OCI-LY7 (cell line): ENCODE data around the gene FBXO42. TPM values are rescaled to one million over a fixed set of nuclear protein-coding genes. Genes with fewer than 3 reads are reported as not detected.
"Not testable (repeated sequence)": the region's sequence is repeated elsewhere in the genome, so short reads cannot be mapped to it uniquely, and the experiment has no call there.

Experiments used
- BruUV-seq: library from RNA; stranded (reverse); fragments of 400-500 nt; replicated peaks from 2 replicates; lab custom pipeline; 2021; lab: Mats Ljungman, UMichigan
- CTCF ChIA-PET: fragments of 300-600 bp; sonication (Branson Sonifier 250); formaldehyde crosslinking; loops from one replicate; lab custom pipeline; 2022; ENCODE audit warnings: antibody characterized with exemption; ENCODE audit not compliant: unreplicated experiment; lab: Charles Lee
- POLR2A ChIA-PET: fragments of 300-600 bp; sonication (Branson Sonifier 250); formaldehyde crosslinking; loops from one replicate; lab custom pipeline; 2022; ENCODE audit warnings: antibody characterized with exemption; lab: Charles Lee
- DNase-seq: peaks from one replicate; pipeline ENCODE4 v3.0.0-alpha.2; 2015; ENCODE audit warnings: low spot score
- H2AFZ ChIP-seq: fragments of 200-600 bp; sonication (generic), shearing (Covaris generic); 2 replicates; pipeline ENCODE4 v1.6.1; 2014; ENCODE audit warnings: mild to moderate bottlenecking, antibody characterized with exemption, low read length, moderate library complexity
- H3K27ac ChIP-seq: fragments of 200-600 bp; sonication (generic); 2 replicates; pipeline ENCODE4 v1.5.1; 2014; ENCODE audit warnings: mixed run types, low read depth, mild to moderate bottlenecking, moderate library complexity, low read length, inconsistent platforms; ENCODE audit not compliant: poor library complexity, severe bottlenecking
- H3K36me3 ChIP-seq: fragments of 200-600 bp; sonication (generic); 2 replicates; pipeline ENCODE4 v1.6.1; 2014; ENCODE audit warnings: mild to moderate bottlenecking, antibody characterized with exemption, low read length, moderate library complexity, mixed read lengths; ENCODE audit not compliant: insufficient read depth
- H3K4me1 ChIP-seq: fragments of 200-600 bp; sonication (generic); 2 replicates; pipeline ENCODE4 v1.5.1; 2014; ENCODE audit warnings: mild to moderate bottlenecking, low read length; ENCODE audit not compliant: insufficient read depth, poor library complexity, severe bottlenecking
- H3K4me2 ChIP-seq: fragments of 200-600 bp; sonication (generic); 2 replicates; pipeline ENCODE4 v1.6.1; 2014; ENCODE audit warnings: mild to moderate bottlenecking, low read length
- H3K4me3 ChIP-seq: fragments of 200-600 bp; sonication (generic); 2 replicates; pipeline ENCODE4 v1.5.1; 2014; ENCODE audit warnings: mild to moderate bottlenecking, low read depth, low read length; ENCODE audit not compliant: poor library complexity, severe bottlenecking
- H3K79me2 ChIP-seq: fragments of 200-600 bp; sonication (generic); 2 replicates; pipeline ENCODE4 v1.6.1; 2016; ENCODE audit warnings: low read depth, mild to moderate bottlenecking, low read length, moderate library complexity, mixed read lengths; ENCODE audit not compliant: insufficient read depth
- H3K9me2 ChIP-seq: fragments of 200-600 bp; sonication (generic); 2 replicates; pipeline ENCODE4 v1.6.1; 2016; ENCODE audit warnings: mild to moderate bottlenecking, low read length, mixed read lengths; ENCODE audit not compliant: insufficient read depth
- H3K9me3 ChIP-seq: fragments of 200-600 bp; sonication (generic); 2 replicates; pipeline ENCODE4 v1.6.1; 2014; ENCODE audit warnings: mild to moderate bottlenecking, mixed run types, low read length, mixed read lengths
- H4K20me1 ChIP-seq: fragments of 200-600 bp; sonication (generic); 2 replicates; pipeline ENCODE4 v1.6.1; 2014; ENCODE audit warnings: mild to moderate bottlenecking, antibody characterized with exemption, low read length, moderate library complexity, mixed read lengths; ENCODE audit not compliant: insufficient read depth
- EZH2phosphoT487 ChIP-seq: fragments of 200-600 bp; sonication (generic); IDR thresholded peaks from 2 replicates; pipeline ENCODE4 v1.6.1; 2018; ENCODE audit warnings: low read depth, borderline replicate concordance, mild to moderate bottlenecking, mixed run types, antibody characterized with exemption, low read length, moderate library complexity, mixed read lengths
- intact Hi-C: fragments of 100-400 bp; cut with micrococcal nuclease; formaldehyde crosslinking; loops from one replicate; pipeline ENCODE4 v1.10.0; 2022; ENCODE audit not compliant: unreplicated experiment
- total RNA-seq, 2 experiments: library from RNA; depleted of rRNA in 1 of 2; stranded (reverse); fragments of >200 nt in 1 of 2; shearing (Covaris generic) in 1 of 2; gene quantifications; 2 replicates each; pipeline ENCODE4 v1.2.3, GENCODE V29; 2014 to 2022
- TF ChIP-seq, protein P1 (sequence below): fragments of 200-600 bp; sonication (generic); conservative IDR thresholded peaks from 2 replicates; pipeline ENCODE4 v1.5.1; 2014; ENCODE audit warnings: mild to moderate bottlenecking, antibody characterized with exemption, low read length, moderate library complexity, mixed read lengths

Gene FBXO42
- total RNA-seq, 2 experiments from 2014 or later: 20.0 to 22.9 TPM

DNA sequence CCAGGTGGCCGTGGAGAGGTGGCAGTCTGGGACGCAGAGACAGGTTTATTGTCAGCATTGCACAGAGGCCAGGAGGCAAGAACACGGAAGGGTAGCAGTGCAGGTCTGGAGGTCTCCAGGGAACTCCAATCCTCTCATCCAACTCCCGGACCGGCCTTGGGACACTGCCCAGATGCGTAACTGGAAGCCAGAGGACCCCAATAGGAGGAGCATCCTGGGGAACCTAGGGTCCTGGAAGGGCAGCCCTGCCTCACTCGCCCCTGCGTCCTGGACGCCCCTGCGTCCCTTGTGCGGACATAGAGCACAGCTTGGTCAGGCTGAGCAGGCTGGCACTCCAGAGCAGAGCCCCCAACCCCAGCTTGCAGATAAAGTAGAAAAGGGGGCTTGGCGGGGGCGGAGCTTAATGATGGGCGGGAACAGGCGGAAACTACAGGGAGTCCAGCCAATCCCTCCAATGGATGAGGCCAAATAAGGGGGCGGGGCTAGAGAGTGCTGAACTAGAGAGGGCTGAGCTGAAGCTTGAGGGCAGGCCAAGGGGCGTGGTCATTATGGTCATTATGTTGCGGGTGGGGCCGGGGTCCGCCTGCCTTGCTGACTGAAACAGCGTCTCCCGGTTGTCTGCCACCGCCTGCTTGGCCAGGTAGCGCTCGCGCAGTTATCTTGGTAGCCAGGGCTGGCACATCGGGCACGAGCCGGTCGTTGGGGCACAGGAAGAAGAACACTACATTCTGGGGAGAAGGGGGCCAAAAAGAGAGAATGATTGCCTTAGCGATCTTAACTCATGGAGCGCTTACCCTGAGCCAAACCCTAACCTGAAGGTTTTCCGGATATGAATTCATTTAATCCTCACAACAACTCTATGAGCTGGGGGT is 136.2 kb downstream of the FBXO42 start:
- no peak overlapping the region for H3K27ac ChIP-seq
- peak overlapping the region; percentile 65 for H3K4me3 ChIP-seq
- peak; percentile 93 for DNase-seq
- peak overlapping the region; percentile 80 for H3K4me2 ChIP-seq
- peak overlapping the region; percentile 70; the same call in 1 of the 2 replicates for H2AFZ ChIP-seq
- H3K9me2 ChIP-seq: no peaks in the 10 kb centered on the region
- intact Hi-C loops: no loop called here
- no peaks in the 10 kb centered on the region for H3K9me3 ChIP-seq
- POLR2A ChIA-PET: interaction anchor here (0.6 to 1.1 kb wide), 5 partner anchors 18 to 252 kb away, joined by 3 to 5 read pairs (median 3); partner anchors contain the start of gene CPLANE2
- no TSS peak for BruUV-seq
- CTCF ChIA-PET: interaction anchor here (0.6 kb wide), 1 partner anchor 13 kb away, joined by 3 read pairs; no protein-coding TSS in a partner anchor
- H3K36me3 ChIP-seq: no peaks in the 10 kb centered on the region
- no peak for TF ChIP-seq EZH2phosphoT487
- TF ChIP-seq, protein P1, sequence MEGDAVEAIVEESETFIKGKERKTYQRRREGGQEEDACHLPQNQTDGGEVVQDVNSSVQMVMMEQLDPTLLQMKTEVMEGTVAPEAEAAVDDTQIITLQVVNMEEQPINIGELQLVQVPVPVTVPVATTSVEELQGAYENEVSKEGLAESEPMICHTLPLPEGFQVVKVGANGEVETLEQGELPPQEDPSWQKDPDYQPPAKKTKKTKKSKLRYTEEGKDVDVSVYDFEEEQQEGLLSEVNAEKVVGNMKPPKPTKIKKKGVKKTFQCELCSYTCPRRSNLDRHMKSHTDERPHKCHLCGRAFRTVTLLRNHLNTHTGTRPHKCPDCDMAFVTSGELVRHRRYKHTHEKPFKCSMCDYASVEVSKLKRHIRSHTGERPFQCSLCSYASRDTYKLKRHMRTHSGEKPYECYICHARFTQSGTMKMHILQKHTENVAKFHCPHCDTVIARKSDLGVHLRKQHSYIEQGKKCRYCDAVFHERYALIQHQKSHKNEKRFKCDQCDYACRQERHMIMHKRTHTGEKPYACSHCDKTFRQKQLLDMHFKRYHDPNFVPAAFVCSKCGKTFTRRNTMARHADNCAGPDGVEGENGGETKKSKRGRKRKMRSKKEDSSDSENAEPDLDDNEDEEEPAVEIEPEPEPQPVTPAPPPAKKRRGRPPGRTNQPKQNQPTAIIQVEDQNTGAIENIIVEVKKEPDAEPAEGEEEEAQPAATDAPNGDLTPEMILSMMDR: no peak
- no peaks in the 10 kb centered on the region for H3K79me2 ChIP-seq
- peaks cover 16% of the 10 kb centered on the region for H3K4me1 ChIP-seq
- no peaks in the 10 kb centered on the region for H4K20me1 ChIP-seq

GRCh38 chr1:16215240-16215639 is 137.0 kb downstream of the FBXO42 start:
- peaks cover 16% of the 10 kb centered on the region for H3K4me1 ChIP-seq
- H4K20me1 ChIP-seq, H3K4me3 ChIP-seq, H3K9me3 ChIP-seq, DNase-seq, H3K4me2 ChIP-seq, CTCF ChIA-PET, H2AFZ ChIP-seq, POLR2A ChIA-PET, H3K9me2 ChIP-seq, H3K79me2 ChIP-seq, H3K36me3 ChIP-seq, H3K27ac ChIP-seq, BruUV-seq, intact Hi-C loops: not testable (repeated sequence)

GRCh38 chr1:16213544-16213943 is 138.7 kb downstream of the FBXO42 start:
- CTCF ChIA-PET, BruUV-seq, H3K9me3 ChIP-seq, H3K27ac ChIP-seq, intact Hi-C loops, H3K79me2 ChIP-seq, DNase-seq, H3K4me2 ChIP-seq, H2AFZ ChIP-seq, H3K9me2 ChIP-seq, POLR2A ChIA-PET, H4K20me1 ChIP-seq, H3K4me3 ChIP-seq, H3K36me3 ChIP-seq: not testable (repeated sequence)
- peaks cover 16% of the 10 kb centered on the region for H3K4me1 ChIP-seq
